LNCAP (cell line): ENCODE measurements around the gene TENM3.

Source experiments
- CTCF ChIP-seq: fragments of 450-650 bp; IDR thresholded peaks from 2 replicates; pipeline ENCODE4 v1.5.1; 2017; ENCODE audit warnings: mild to moderate bottlenecking

The TENM3 gene

GRCh38 chr4:182328505-182328904 lies 85.3 kb downstream of the TENM3 start:
- TF ChIP-seq CTCF = no peak

GRCh38 chr4:182337366-182337765 lies 94.2 kb downstream of the TENM3 start:
- TF ChIP-seq CTCF = no peak

GRCh38 chr4:182338063-182338462 lies 94.9 kb downstream of the TENM3 start:
- no peak for TF ChIP-seq CTCF

GRCh38 chr4:182338746-182339145 lies 95.5 kb downstream of the TENM3 start:
- no peak for TF ChIP-seq CTCF

GRCh38 chr4:182339221-182339641 lies 96.0 kb downstream of the TENM3 start:
- TF ChIP-seq CTCF = no peak

- TF ChIP-seq CTCF = no peak
These were observed 100.3 kb downstream of the TENM3 start for GRCh38 chr4:182343453-182343852.

GRCh38 chr4:182344968-182345367 lies 101.8 kb downstream of the TENM3 start:
- TF ChIP-seq CTCF = no peak

GRCh38 chr4:182346250-182346649 lies 103.0 kb downstream of the TENM3 start:
- no peak for TF ChIP-seq CTCF
